Measurements from ENCODE around the gene PPARD.

- TF ChIP-seq CTCF (IDR thresholded peaks at IDR 0.05; ENCODE audit: insufficient read depth, low read depth, low read length) = no peak
- no peak for TF ChIP-seq EZH2 (IDR thresholded peaks at IDR 0.05; ENCODE audit: insufficient read depth, low read length)
These were observed 23.3 kb downstream of the PPARD start for GRCh38 chr6:35365594-35366203.
